Upper lobe of right lung (tissue), 1 donor: ENCODE results near the gene DKK3. TPM values are rescaled to one million over a fixed set of nuclear protein-coding genes. Genes with fewer than 3 reads are reported as not detected.

ENCODE experiments used
- ATAC-seq: fragments of 200-7000 bp; cut with Tn5 transposase; one replicate; pipeline ENCODE4 v1.9.1; 2020; ENCODE audit warnings: mild to moderate bottlenecking, moderate library complexity
- DNase-seq: peaks from one replicate; pipeline ENCODE4 v3.0.0-alpha.2; 2020
- H3K27ac ChIP-seq: fragments of 200-600 bp; one replicate; pipeline ENCODE4 v1.8.0; 2022
- H3K27me3 ChIP-seq: fragments of 200-600 bp; one replicate; pipeline ENCODE4 v1.8.0; 2022; ENCODE audit warnings: mild to moderate bottlenecking
- H3K36me3 ChIP-seq: fragments of 200-600 bp; one replicate; pipeline ENCODE4 v1.8.0; 2022
- H3K4me1 ChIP-seq: fragments of 200-600 bp; one replicate; pipeline ENCODE4 v1.8.0; 2022
- H3K4me3 ChIP-seq: fragments of 200-600 bp; one replicate; pipeline ENCODE4 v1.8.0; 2022; ENCODE audit warnings: mild to moderate bottlenecking
- H3K9me3 ChIP-seq: fragments of 200-600 bp; one replicate; pipeline ENCODE4 v1.8.0; 2022
- intact Hi-C: fragments of 100-400 bp; cut with DNase I; formaldehyde crosslinking; loops from one replicate; pipeline ENCODE4 v1.11.0; 2022
- total RNA-seq: library from RNA; stranded (reverse); fragmentation: NEBNext Ultra II Directional; extraction: Animal tissue kit (Norgen Biotek cat#: 25700); gene quantifications from one replicate; pipeline ENCODE4 v1.2.1, GENCODE V29; 2021
- TF ChIP-seq, protein P1 (sequence below): fragments of 200-600 bp; IDR thresholded peaks from one replicate; pipeline ENCODE4 v1.8.0; 2022; ENCODE audit warnings: antibody characterized with exemption
- donor health status: DM: no; HTN: yes; CAD: no; lungs with severe emphysema.

DKK3 gene
- total RNA-seq, 1 donor from 2014 or later: 217 TPM

DNA sequence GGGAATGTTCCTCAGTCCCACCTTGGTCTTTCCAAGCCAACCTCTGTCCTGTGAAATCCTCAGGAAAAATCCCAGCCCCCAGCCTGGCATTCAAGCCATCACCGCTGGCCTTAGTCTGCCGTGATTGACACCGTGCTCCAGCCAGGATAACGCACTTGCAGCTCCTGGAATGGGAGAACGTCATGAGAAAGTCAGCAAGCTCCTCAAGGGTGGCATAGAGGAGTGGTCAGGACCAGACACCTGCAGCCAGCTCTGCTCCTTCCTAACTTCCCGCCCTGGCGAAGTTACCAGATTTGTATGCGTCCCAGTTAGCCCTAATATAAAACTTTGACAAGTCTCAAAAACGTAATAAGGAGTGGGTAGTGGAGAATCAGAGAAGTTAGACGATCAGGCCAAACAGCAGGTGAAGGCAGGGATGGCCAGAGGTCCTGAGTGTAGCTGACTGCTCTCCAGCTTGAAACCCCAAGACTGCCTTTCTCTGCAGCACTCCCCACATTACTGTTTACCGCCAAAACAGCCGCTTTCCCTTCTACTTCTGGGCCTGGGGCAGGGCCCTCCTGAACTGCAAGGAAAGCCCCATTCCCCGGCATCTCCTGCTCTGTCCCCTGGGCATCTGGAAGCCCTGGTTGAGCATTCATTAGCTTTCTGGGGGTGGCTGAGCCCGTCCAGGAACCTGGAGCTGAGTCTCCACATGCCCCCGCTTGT, 1.3 kb upstream of the DKK3 start:
- Histone ChIP-seq H3K4me1 (no peaks in the 10 kb centered on the region), H3K27ac (no peak overlapping the region), H3K9me3 (no peaks in the 10 kb centered on the region), H3K27me3 (peaks cover 15% of the 10 kb centered on the region), H3K36me3 (no peaks in the 10 kb centered on the region), H3K4me3 (peak overlapping the region; percentile 16)
- TF ChIP-seq, protein P1, sequence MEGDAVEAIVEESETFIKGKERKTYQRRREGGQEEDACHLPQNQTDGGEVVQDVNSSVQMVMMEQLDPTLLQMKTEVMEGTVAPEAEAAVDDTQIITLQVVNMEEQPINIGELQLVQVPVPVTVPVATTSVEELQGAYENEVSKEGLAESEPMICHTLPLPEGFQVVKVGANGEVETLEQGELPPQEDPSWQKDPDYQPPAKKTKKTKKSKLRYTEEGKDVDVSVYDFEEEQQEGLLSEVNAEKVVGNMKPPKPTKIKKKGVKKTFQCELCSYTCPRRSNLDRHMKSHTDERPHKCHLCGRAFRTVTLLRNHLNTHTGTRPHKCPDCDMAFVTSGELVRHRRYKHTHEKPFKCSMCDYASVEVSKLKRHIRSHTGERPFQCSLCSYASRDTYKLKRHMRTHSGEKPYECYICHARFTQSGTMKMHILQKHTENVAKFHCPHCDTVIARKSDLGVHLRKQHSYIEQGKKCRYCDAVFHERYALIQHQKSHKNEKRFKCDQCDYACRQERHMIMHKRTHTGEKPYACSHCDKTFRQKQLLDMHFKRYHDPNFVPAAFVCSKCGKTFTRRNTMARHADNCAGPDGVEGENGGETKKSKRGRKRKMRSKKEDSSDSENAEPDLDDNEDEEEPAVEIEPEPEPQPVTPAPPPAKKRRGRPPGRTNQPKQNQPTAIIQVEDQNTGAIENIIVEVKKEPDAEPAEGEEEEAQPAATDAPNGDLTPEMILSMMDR: no peak
- DNase-seq: no peak
- peak; percentile 5 for ATAC-seq
- intact Hi-C loops: no loop called here

DNA sequence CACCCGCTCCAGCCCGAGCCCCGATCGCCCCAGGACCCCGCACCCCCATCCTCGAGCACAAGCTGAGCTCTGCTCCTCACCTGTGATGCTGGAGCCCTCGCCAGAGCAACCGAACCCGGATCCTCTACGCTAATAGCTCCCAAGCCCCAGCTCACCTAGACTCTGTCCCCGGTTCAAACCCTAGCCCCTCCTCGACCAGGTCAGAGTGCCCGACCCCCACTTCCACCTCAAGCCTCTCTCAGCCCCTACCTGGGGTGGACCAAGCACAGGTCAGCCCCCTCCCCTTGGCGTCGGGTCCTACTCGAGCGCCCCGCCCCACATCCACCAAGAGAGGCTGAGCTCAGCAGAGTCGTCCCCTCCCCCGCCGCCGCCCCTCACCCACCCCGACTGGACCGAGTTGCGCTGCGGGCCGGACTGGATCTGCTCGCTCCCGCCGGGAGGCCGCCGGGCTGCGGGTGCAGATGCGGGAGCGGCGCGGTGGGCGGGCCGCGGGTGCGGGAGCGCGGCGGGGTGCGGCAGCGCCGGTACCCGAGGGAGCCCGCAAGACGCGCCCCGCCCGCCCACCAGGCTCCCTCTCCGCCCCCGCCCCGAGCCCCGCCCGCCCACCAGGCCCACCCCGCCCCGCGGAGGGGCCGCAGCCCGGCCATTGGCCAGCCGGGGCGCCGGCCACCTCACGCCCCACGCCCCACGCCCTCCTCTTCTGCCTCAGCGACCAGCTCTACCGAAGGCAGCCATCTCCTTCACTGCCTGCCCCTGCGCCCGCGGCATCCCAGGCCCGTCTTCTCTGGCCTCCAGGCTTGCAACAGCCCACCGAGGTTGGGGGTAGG, 577 bp upstream of the DKK3 start:
- intact Hi-C loops: no loop called here
- Histone ChIP-seq H3K36me3 (no peaks in the 10 kb centered on the region), H3K4me1 (no peaks in the 10 kb centered on the region), H3K9me3 (no peaks in the 10 kb centered on the region), H3K27ac (peak overlapping the region; percentile 73), H3K27me3 (peaks cover 15% of the 10 kb centered on the region), H3K4me3 (peak overlapping the region; percentile 57)
- TF ChIP-seq, protein P1: no peak
- ATAC-seq (peak; percentile 73), DNase-seq (peak; percentile 69)

DNA sequence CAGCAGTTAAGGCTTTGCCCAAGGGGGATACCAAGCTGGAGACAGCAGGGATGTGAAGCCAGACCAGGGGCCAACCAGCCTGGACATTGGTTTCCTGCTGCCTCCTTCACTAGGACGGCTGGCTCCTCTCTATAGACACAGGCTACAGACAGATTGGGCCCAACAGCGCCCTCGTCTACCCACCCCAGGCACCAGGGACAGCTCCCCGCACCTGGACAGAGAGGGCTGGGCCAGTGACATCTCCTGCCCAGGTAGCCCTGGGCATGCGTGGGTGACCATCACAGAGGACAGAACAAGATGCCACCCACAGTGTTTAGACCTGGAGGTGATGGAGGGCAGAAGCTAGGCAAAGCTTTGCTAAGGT, 1.2 kb downstream of the DKK3 start:
- DNase-seq: no peak
- intact Hi-C loops: no loop called here
- H3K4me3 ChIP-seq: peak overlapping the region; percentile 57
- H3K4me1 ChIP-seq: no peaks in the 10 kb centered on the region
- TF ChIP-seq, protein P1: no peak
- peak overlapping the region; percentile 55 for H3K27ac ChIP-seq
- ATAC-seq: no peak
- peaks cover 15% of the 10 kb centered on the region for H3K27me3 ChIP-seq
- no peaks in the 10 kb centered on the region for H3K9me3 ChIP-seq
- H3K36me3 ChIP-seq: no peaks in the 10 kb centered on the region

DNA sequence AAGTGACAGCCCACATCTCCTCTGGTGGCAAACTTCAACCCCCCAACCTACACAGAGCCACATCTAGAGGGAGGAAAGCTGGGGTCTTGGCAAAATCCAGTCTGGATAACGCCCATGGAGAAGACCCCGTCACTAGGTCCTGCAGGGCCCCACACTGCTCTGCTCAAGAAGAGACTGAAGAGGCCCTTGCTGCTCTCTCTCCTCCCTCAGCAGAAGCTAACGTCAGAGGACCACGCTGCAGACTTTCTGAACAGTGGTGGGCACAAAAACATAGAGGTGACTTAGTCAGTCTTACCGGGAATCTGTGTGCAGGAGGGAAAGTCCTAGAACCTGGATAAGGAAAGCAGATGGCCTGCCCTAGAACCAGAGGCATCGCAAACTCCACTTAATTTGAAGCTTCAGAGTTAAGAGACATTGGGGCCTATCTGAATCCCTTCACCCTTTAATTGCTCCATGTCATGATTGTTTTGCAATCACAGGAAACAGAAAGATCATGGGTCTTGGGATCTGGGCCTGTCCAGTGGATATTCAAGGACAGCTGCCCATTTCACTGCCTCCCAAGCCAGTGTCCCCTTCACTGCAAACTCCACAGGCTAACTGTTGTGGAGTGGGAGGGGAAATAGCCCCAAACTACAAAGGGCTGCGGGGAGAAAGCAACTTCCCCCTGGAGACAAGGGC, 1.7 kb downstream of the DKK3 start:
- Histone ChIP-seq H3K4me1 (no peaks in the 10 kb centered on the region), H3K27me3 (peaks cover 15% of the 10 kb centered on the region), H3K4me3 (peak overlapping the region; percentile 57), H3K36me3 (no peaks in the 10 kb centered on the region), H3K9me3 (no peaks in the 10 kb centered on the region), H3K27ac (peak overlapping the region; percentile 55)
- TF ChIP-seq, protein P1: no peak
- intact Hi-C loops: no loop called here
- ATAC-seq (no peak), DNase-seq (no peak)

DNA sequence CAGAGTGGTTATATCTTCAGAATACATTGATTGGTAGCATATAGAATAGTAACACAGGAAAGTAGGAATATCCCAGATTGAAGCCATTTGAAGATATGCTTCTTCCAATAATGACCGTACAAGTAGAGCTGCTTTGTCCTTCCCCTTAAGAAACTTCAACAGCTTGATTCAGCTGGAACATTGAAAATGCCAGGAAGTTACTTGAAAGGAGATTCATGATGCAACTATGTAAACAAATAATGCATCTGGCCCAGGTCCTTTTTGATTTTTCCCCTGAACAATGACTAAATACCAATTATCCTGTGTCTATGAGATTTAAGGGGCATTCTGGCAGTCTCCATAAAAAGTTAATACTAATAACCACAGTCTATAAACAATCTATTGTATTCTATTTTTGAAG, 3.0 kb downstream of the DKK3 start:
- Histone ChIP-seq H3K4me1 (no peaks in the 10 kb centered on the region), H3K27ac (no peak overlapping the region), H3K27me3 (peaks cover 15% of the 10 kb centered on the region), H3K9me3 (no peaks in the 10 kb centered on the region), H3K36me3 (peaks cover 4% of the 10 kb centered on the region), H3K4me3 (no peak overlapping the region)
- TF ChIP-seq, protein P1: no peak
- intact Hi-C loops: no loop called here
- ATAC-seq: no peak
- no peak for DNase-seq
